NCI-H2029 (cell line): ENCODE data around the gene CBX8.

Experiments used
- DNase-seq: peaks from one replicate; lab custom pipeline; 2025; lab: John Stamatoyannopoulos, UW

Gene CBX8

GRCh38 chr17:79835470-79835899 lies 38.6 kb upstream of the CBX8 start:
- DNase-seq = no peak

GRCh38 chr17:79834565-79835469 lies 37.9 kb upstream of the CBX8 start:
- DNase-seq = no peak

- DNase-seq = no peak
These were observed 37.1 kb upstream of the CBX8 start for GRCh38 chr17:79833744-79834564.

GRCh38 chr17:79833110-79833450 lies 36.2 kb upstream of the CBX8 start:
- no peak for DNase-seq

GRCh38 chr17:79832218-79833109 lies 35.6 kb upstream of the CBX8 start:
- DNase-seq = no peak

GRCh38 chr17:79831265-79832217 lies 34.7 kb upstream of the CBX8 start:
- peak; percentile 39 for DNase-seq

- no peak for DNase-seq
These were observed 33.9 kb upstream of the CBX8 start for GRCh38 chr17:79830763-79831264.

- no peak for DNase-seq
These were observed 33.4 kb upstream of the CBX8 start for GRCh38 chr17:79830303-79830702.

GRCh38 chr17:79829457-79829856 lies 32.6 kb upstream of the CBX8 start:
- no peak for DNase-seq

- peak; percentile 52 for DNase-seq
These were observed 32.1 kb upstream of the CBX8 start for GRCh38 chr17:79829004-79829403.

GRCh38 chr17:79826841-79827578 lies 30.1 kb upstream of the CBX8 start:
- DNase-seq = no peak

- no peak for DNase-seq
These were observed 29.4 kb upstream of the CBX8 start for GRCh38 chr17:79826204-79826680.

- no peak for DNase-seq
These were observed 28.7 kb upstream of the CBX8 start for GRCh38 chr17:79825580-79825921.

GRCh38 chr17:79824893-79825579 lies 28.2 kb upstream of the CBX8 start:
- DNase-seq = no peak

- DNase-seq = no peak
These were observed 27.4 kb upstream of the CBX8 start for GRCh38 chr17:79824234-79824633.

GRCh38 chr17:79822583-79823124 lies 25.8 kb upstream of the CBX8 start:
- no peak for DNase-seq

GRCh38 chr17:79821331-79822095 lies 24.6 kb upstream of the CBX8 start:
- DNase-seq = no peak

- no peak for DNase-seq
These were observed 24.1 kb upstream of the CBX8 start for GRCh38 chr17:79820959-79821330.
